ENCODE results near the gene USF3.

The USF3 gene

DNA sequence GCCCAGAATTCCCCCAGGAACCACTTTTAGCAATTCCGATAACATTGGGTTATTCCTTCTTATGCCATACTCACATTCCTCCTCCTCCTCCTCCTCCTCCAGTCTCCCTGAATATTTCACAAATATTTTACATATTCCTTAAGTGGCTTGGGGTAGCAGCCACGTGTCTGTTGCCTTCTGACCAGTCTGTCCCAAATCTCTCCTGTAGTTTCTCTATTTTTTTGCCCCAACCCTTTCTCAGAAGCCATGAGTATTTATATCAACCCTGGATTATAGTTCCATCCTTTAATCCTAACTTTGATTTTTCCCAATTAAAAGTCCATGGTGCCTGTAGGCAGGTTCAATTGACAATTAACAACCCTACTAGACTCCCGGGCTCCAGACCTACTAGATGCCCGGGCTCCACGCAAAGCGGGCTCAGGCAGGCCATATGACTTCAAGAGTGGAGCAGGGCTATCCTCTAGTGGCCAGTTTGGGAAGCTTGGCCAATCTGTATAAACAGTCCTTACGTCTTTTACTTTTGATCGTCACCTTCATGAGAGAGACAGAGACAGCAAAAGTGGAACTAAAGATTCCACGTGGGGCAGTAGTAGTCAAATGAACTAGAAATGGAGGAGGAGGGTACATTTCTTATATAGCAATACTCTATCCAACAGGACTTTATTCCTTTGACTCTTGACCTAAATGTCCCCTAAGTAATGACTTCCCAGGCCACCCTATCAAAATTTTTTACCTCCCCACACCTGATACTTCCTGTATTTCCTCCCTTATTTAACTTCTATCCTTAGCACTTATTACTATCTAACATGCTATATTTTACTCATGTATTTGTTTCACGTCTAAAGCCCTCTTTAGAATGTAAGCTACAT, 69.7 kb downstream of the USF3 start:
- DNase-seq (ENCODE audit: low read depth) = peak; percentile 83
- Histone ChIP-seq H3K9me3 (ENCODE audit: control insufficient read depth, low read length) (no peaks in the 10 kb centered on the region), H3K4me3 (ENCODE audit: low read length) (peak overlapping the region; percentile 60), H3K27me3 (replicated peaks; ENCODE audit: control insufficient read depth, insufficient read depth, low read length) (peaks cover 12% of the 10 kb centered on the region), H3K36me3 (ENCODE audit: control insufficient read depth, insufficient read depth, low read length, severe bottlenecking) (no peaks in the 10 kb centered on the region), H3K9ac (ENCODE audit: low read length) (peak overlapping the region; percentile 33), H3K4me1 (ENCODE audit: control insufficient read depth, insufficient read depth, low read length) (peaks cover 2% of the 10 kb centered on the region)

DNA sequence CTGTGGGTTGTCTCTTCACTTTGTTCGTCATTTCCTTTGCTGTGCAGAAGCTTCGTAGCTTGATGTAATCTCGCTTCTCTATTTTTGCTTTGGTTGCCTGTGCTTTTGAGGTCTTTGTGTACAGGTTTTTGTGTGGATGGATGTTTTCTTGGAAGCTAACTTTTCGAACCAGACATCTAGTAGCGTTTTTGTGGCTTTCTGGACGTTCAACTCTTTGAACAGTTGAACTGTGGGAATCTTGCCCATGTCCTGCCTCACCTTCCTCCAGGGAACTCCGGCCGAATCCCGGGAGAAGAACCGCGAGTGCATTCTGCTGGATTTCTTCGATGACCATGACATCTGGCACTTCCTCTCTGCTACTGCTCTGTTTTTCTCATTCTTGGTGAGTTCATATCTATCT, 70.6 kb downstream of the USF3 start:
- no peaks in the 10 kb centered on the region for H3K36me3 ChIP-seq (ENCODE audit: control insufficient read depth, insufficient read depth, low read length, severe bottlenecking)
- peaks cover 12% of the 10 kb centered on the region for H3K27me3 ChIP-seq (replicated peaks; ENCODE audit: control insufficient read depth, insufficient read depth, low read length)
- H3K9ac ChIP-seq (ENCODE audit: low read length) = no peak overlapping the region
- peaks cover 2% of the 10 kb centered on the region for H3K4me1 ChIP-seq (ENCODE audit: control insufficient read depth, insufficient read depth, low read length)
- no peak for DNase-seq (ENCODE audit: low read depth)
- no peak overlapping the region for H3K4me3 ChIP-seq (ENCODE audit: low read length)
- H3K9me3 ChIP-seq (ENCODE audit: control insufficient read depth, low read length) = no peaks in the 10 kb centered on the region

DNA sequence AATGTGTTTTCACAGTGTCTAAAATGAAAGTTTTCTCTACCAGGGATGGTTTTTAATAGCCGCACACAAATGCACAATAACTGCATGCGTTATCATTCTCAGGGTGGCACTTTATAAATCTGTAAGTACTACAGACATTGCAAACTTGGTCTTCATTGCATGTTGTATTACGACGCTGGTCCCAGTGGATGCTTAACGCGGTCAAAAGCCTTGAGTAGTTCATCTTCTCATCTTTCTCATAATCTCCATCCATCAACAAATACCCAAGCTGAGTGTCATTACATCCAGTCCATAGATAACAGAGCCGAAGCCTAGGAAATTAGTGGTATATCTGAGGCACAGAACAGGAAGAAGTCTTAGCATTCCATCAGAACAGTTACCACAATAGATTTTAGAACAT, 72.6 kb downstream of the USF3 start:
- H3K36me3 ChIP-seq (ENCODE audit: control insufficient read depth, insufficient read depth, low read length, severe bottlenecking) = no peaks in the 10 kb centered on the region
- H3K27me3 ChIP-seq (replicated peaks; ENCODE audit: control insufficient read depth, insufficient read depth, low read length) = peaks cover 12% of the 10 kb centered on the region
- H3K9ac ChIP-seq (ENCODE audit: low read length) = no peak overlapping the region
- DNase-seq (ENCODE audit: low read depth) = no peak
- peak overlapping the region; percentile 37 for H3K4me3 ChIP-seq (ENCODE audit: low read length)
- H3K9me3 ChIP-seq (ENCODE audit: control insufficient read depth, low read length) = no peaks in the 10 kb centered on the region
- H3K4me1 ChIP-seq (ENCODE audit: control insufficient read depth, insufficient read depth, low read length) = peaks cover 2% of the 10 kb centered on the region

DNA sequence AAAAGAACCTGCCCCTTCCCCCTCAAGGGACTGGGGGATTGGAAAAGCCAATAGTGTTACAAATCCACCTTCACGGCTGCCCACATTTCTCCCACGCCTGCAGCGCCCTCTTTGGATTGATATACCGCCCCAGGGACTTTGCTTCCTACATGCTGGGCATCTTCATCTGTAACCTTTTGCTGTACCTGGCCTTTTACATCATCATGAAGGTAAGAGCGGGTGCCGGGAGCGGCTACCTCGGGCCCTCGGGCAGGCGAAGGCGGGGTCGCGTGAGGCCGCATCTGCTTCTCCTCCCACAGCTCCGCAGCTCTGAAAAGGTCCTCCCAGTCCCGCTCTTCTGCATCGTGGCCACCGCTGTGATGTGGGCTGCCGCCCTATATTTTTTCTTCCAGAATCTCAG, 73.1 kb downstream of the USF3 start:
- Histone ChIP-seq H3K27me3 (replicated peaks; ENCODE audit: control insufficient read depth, insufficient read depth, low read length) (peaks cover 12% of the 10 kb centered on the region), H3K9ac (ENCODE audit: low read length) (no peak overlapping the region), H3K4me3 (ENCODE audit: low read length) (peak overlapping the region; percentile 37), H3K36me3 (ENCODE audit: control insufficient read depth, insufficient read depth, low read length, severe bottlenecking) (no peaks in the 10 kb centered on the region), H3K4me1 (ENCODE audit: control insufficient read depth, insufficient read depth, low read length) (peaks cover 2% of the 10 kb centered on the region), H3K9me3 (ENCODE audit: control insufficient read depth, low read length) (no peaks in the 10 kb centered on the region)
- no peak for DNase-seq (ENCODE audit: low read depth)

DNA sequence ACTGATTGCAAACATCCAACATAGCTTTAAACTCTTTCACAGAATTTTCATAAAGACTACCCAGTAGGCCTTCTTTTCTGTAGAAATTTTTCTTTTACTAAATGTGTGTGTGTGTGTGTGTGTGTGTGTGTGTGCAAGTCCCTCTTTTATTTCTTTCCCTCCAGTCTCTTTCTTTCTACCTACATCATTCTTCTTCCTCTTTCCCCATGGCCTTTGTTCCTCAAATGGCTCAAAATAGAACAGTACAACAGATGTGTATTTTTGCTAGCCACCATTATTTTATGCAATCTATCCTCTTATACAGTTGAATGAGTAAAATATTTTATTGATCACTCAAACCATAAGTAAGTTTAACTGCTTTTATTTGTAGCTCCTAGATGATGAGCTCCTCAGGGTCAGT, 76.4 kb downstream of the USF3 start:
- Histone ChIP-seq H3K9me3 (ENCODE audit: control insufficient read depth, low read length) (no peaks in the 10 kb centered on the region), H3K27me3 (replicated peaks; ENCODE audit: control insufficient read depth, insufficient read depth, low read length) (peaks cover 17% of the 10 kb centered on the region), H3K4me1 (ENCODE audit: control insufficient read depth, insufficient read depth, low read length) (no peaks in the 10 kb centered on the region), H3K4me3 (ENCODE audit: low read length) (no peak overlapping the region), H3K36me3 (ENCODE audit: control insufficient read depth, insufficient read depth, low read length, severe bottlenecking) (no peaks in the 10 kb centered on the region), H3K9ac (ENCODE audit: low read length) (no peak overlapping the region)
- DNase-seq (ENCODE audit: low read depth) = no peak

DNA sequence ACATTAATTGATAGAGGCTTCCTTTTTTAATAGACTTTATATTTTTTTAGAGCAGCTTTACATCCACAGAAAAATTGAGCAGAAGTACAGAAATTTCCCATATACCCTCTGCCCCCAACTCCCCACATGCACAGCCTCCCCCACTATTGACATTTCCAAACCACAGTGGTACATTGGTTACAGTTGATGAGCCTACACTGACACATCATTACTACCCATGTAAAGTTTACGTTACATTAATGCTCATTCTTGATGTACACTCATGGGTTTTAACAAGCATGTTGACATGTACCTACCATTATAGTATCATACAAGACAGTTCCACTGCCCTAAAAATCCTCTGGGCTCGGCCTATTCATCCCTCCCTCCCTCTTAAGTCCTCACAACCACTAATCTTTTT, 78.7 kb downstream of the USF3 start:
- no peak overlapping the region for H3K4me3 ChIP-seq (ENCODE audit: low read length)
- H3K4me1 ChIP-seq (ENCODE audit: control insufficient read depth, insufficient read depth, low read length) = no peaks in the 10 kb centered on the region
- peaks cover 6% of the 10 kb centered on the region for H3K27me3 ChIP-seq (replicated peaks; ENCODE audit: control insufficient read depth, insufficient read depth, low read length)
- no peaks in the 10 kb centered on the region for H3K36me3 ChIP-seq (ENCODE audit: control insufficient read depth, insufficient read depth, low read length, severe bottlenecking)
- H3K9ac ChIP-seq (ENCODE audit: low read length) = no peak overlapping the region
- DNase-seq (ENCODE audit: low read depth) = no peak
- H3K9me3 ChIP-seq (ENCODE audit: control insufficient read depth, low read length) = no peaks in the 10 kb centered on the region

DNA sequence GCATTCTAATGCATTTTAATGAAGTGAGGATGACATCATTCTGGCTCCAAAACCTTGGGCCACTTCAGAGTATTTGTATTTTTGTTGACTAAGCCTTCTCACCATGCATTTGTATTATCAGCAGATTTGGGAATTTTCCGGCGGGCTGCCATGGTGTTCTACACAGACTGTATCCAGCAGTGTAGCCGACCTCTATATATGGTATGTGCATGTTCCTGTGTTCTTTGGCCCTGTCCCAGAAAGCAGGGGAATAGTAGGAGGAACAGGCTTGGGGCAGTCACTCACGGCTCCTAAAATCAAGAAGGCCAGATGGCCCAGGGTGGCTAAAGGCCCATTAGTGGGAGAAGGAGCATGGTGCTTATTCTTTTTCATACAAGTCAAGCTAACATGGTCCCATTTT, 80.5 kb downstream of the USF3 start:
- no peak for DNase-seq (ENCODE audit: low read depth)
- Histone ChIP-seq H3K36me3 (ENCODE audit: control insufficient read depth, insufficient read depth, low read length, severe bottlenecking) (no peaks in the 10 kb centered on the region), H3K4me3 (ENCODE audit: low read length) (no peak overlapping the region)

DNA sequence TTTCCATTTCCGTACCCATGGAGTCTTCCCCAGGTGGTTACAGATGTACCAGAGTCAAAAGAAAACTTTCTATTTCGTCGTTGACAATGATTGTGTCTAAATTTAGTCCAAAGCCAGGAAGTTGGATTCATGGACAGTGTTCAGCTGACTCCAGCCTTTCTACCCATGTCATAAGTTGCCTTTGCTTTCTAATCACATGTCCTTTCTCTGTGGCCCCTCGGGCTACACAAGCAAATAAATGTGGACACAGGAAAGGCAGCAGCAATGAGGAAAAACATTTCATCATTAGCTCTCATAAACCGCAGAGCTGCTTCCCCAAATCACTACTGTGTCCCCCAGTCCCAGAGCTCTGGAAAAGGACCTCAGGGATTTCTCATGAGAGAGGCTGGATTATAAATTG, 82.0 kb downstream of the USF3 start:
- no peaks in the 10 kb centered on the region for H3K9me3 ChIP-seq (ENCODE audit: control insufficient read depth, low read length)
- DNase-seq (ENCODE audit: low read depth) = no peak
- H3K9ac ChIP-seq (ENCODE audit: low read length) = no peak overlapping the region
- H3K4me3 ChIP-seq (ENCODE audit: low read length) = no peak overlapping the region
- H3K4me1 ChIP-seq (ENCODE audit: control insufficient read depth, insufficient read depth, low read length) = no peaks in the 10 kb centered on the region
- peaks cover 12% of the 10 kb centered on the region for H3K27me3 ChIP-seq (replicated peaks; ENCODE audit: control insufficient read depth, insufficient read depth, low read length)
- no peaks in the 10 kb centered on the region for H3K36me3 ChIP-seq (ENCODE audit: control insufficient read depth, insufficient read depth, low read length, severe bottlenecking)

More for the DNA sequence above, 80.5 kb downstream of the USF3 start:
- H3K9ac ChIP-seq (ENCODE audit: low read length) = no peak overlapping the region
- peaks cover 6% of the 10 kb centered on the region for H3K27me3 ChIP-seq (replicated peaks; ENCODE audit: control insufficient read depth, insufficient read depth, low read length)
- no peaks in the 10 kb centered on the region for H3K4me1 ChIP-seq (ENCODE audit: control insufficient read depth, insufficient read depth, low read length)
- no peaks in the 10 kb centered on the region for H3K9me3 ChIP-seq (ENCODE audit: control insufficient read depth, low read length)

DNA sequence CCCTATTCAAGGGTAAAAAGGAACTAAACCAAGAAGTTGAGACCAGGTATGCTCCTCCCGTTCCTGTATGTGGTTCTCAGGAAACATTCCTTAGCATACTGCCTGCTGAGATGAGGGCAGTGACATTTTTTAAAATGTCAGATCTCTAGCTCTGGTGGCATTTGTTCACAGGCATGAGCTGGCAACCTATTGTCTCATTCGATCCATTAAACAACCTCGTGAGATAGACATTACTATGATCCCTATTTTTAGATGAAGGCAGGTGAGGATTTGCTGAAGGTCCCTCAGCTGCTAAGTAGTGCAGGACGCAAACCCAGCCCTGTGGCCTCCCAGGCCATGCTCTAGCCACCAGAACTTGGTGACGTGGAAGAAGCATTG, 89.2 kb downstream of the USF3 start:
- DNase-seq (ENCODE audit: low read depth) = no peak
- H3K4me3 ChIP-seq (ENCODE audit: low read length) = no peak overlapping the region
- H3K4me1 ChIP-seq (ENCODE audit: control insufficient read depth, insufficient read depth, low read length) = no peaks in the 10 kb centered on the region
- no peaks in the 10 kb centered on the region for H3K9me3 ChIP-seq (ENCODE audit: control insufficient read depth, low read length)
- H3K27me3 ChIP-seq (replicated peaks; ENCODE audit: control insufficient read depth, insufficient read depth, low read length) = peaks cover 20% of the 10 kb centered on the region
- no peak overlapping the region for H3K9ac ChIP-seq (ENCODE audit: low read length)
- no peaks in the 10 kb centered on the region for H3K36me3 ChIP-seq (ENCODE audit: control insufficient read depth, insufficient read depth, low read length, severe bottlenecking)

DNA sequence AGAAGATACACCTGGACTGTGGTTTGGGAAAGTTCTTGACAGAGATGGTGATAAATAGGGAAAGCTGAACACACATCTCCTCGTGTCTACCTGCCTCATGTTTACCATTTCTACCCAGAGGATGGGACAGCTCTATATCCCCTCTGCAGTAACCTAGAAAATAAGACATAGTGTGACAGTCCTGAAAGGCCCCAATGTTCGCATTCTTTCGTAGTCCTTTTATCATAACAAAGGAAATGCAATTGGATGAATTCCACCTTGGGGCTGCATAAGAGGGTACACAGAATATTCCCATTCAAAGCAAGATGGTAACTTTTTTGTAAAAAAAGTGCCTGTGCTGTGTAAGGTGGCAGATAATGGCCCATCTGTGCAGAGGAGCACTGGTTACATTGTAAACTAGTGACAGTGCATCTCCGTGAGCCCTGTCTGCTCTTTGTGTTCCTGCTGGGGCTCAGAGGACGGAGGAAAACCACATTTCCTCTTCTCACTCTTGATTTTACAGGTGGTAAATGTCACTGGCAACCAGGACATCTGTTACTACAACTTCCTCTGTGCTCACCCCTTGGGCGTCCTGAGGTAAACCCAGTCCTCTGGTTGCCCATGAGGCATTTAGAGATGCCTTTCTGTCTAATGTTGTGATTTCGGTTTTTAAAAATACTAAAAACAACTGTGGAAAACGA, 89.8 kb downstream of the USF3 start:
- Histone ChIP-seq H3K9ac (ENCODE audit: low read length) (no peak overlapping the region), H3K36me3 (ENCODE audit: control insufficient read depth, insufficient read depth, low read length, severe bottlenecking) (no peaks in the 10 kb centered on the region), H3K9me3 (ENCODE audit: control insufficient read depth, low read length) (no peaks in the 10 kb centered on the region), H3K4me1 (ENCODE audit: control insufficient read depth, insufficient read depth, low read length) (no peaks in the 10 kb centered on the region), H3K4me3 (ENCODE audit: low read length) (no peak overlapping the region), H3K27me3 (replicated peaks; ENCODE audit: control insufficient read depth, insufficient read depth, low read length) (peaks cover 20% of the 10 kb centered on the region)
- DNase-seq (ENCODE audit: low read depth) = no peak

DNA sequence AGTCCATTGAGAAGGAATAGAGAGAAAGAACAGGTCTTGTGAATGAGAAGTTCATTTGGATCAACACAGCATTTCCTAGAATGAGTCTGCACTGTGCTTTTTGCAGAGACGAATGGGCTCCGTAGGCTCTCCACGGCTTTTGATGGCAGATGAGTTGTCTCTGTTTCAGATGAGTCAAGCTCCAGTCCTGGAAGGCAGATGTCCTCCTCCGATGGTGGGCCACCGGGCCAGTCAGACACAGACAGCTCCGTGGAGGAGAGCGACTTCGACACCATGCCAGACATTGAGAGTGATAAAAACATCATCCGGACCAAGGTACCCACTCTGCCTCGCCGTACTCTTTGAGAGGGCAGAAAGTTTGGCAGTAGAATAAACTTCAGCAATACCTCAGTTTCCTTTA, 93.6 kb downstream of the USF3 start:
- H3K4me1 ChIP-seq (ENCODE audit: control insufficient read depth, insufficient read depth, low read length) = peaks cover 4% of the 10 kb centered on the region
- no peak for DNase-seq (ENCODE audit: low read depth)
- H3K27me3 ChIP-seq (replicated peaks; ENCODE audit: control insufficient read depth, insufficient read depth, low read length) = peaks cover 11% of the 10 kb centered on the region
- H3K4me3 ChIP-seq (ENCODE audit: low read length) = no peak overlapping the region
- H3K9ac ChIP-seq (ENCODE audit: low read length) = no peak overlapping the region
- no peaks in the 10 kb centered on the region for H3K9me3 ChIP-seq (ENCODE audit: control insufficient read depth, low read length)
- no peaks in the 10 kb centered on the region for H3K36me3 ChIP-seq (ENCODE audit: control insufficient read depth, insufficient read depth, low read length, severe bottlenecking)
